Activated CD8-positive, alpha-beta T cell treated with anti-CD3 and anti-CD28 coated beads for 36 hours (primary cell): ENCODE results near the gene UHRF1. TPM values are rescaled to one million over a fixed set of nuclear protein-coding genes. Genes with fewer than 3 reads are reported as not detected.
"Not testable (repeated sequence)": the region's sequence is repeated elsewhere in the genome, so short reads cannot be mapped to it uniquely, and the experiment has no call there.

Experiments used
- ATAC-seq: fragments of 200-7000 bp; cut with Tn5 transposase; one replicate; pipeline ENCODE4 v1.10.0; 2021; ENCODE audit warnings: mild to moderate bottlenecking, moderate library complexity
- CTCF ChIA-PET: fragments of 350-600 bp; sonication (Branson Sonifier 250); formaldehyde crosslinking; loops from one replicate; lab custom pipeline; 2021; ENCODE audit warnings: antibody characterized with exemption; lab: Charles Lee
- POLR2A ChIA-PET: fragments of 350-600 bp; sonication (Branson Sonifier 250); formaldehyde crosslinking; loops from one replicate; lab custom pipeline; 2021; ENCODE audit warnings: antibody characterized with exemption; lab: Charles Lee
- DNase-seq: peaks from one replicate; pipeline ENCODE4 v3.0.0-alpha.2; 2020
- H3K27ac Mint-ChIP-seq: one replicate; pipeline ENCODE4 v1.8.0; 2021; ENCODE audit warnings: mild to moderate bottlenecking, mixed read lengths
- H3K27me3 Mint-ChIP-seq: one replicate; pipeline ENCODE4 v1.8.0; 2021; ENCODE audit warnings: mixed read lengths
- H3K36me3 Mint-ChIP-seq: one replicate; pipeline ENCODE4 v1.8.0; 2021; ENCODE audit warnings: low read depth, mixed read lengths
- H3K4me1 Mint-ChIP-seq: one replicate; pipeline ENCODE4 v1.8.0; 2021; ENCODE audit warnings: low read depth, mixed read lengths
- H3K4me3 Mint-ChIP-seq: one replicate; pipeline ENCODE4 v1.8.0; 2021; ENCODE audit warnings: mild to moderate bottlenecking, moderate library complexity, mixed read lengths
- H3K9me3 Mint-ChIP-seq: one replicate; pipeline ENCODE4 v1.8.0; 2021; ENCODE audit warnings: mixed read lengths
- intact Hi-C: fragments of 100-400 bp; cut with micrococcal nuclease; formaldehyde crosslinking; loops from one replicate; pipeline ENCODE4 v1.10.0; 2022
- total RNA-seq, 2 experiments: library from RNA; stranded (reverse); gene quantifications; one replicate each; pipeline ENCODE4 v1.2.3, GENCODE V29; 2021
- TF ChIP-seq, protein P1 (sequence below): fragments of 200-600 bp; IDR thresholded peaks from one replicate; pipeline ENCODE4 v1.8.0; 2022; ENCODE audit warnings: antibody characterized with exemption, mild to moderate bottlenecking

UHRF1 gene
- total RNA-seq, 2 experiments from 2014 or later = 173 to 175 TPM

DNA sequence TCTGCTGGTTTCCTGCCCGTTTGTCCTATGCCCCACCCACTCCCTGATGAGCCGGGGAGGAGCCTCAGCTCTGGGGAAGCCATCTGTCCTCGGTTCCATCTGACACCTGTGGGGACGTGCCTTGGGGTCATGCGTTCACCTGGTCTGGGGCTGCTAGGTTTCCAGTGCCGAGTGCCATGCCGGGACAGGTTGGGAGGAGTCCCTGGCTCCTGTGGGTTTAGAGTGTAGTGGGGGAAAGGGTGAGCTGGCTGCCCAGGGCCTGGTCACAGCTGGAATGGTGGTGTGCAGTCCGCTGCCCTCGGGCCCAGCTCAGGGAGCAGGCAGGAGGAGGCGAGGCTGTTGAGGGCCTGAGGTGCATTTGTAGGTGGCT, 62.1 kb downstream of the UHRF1 start:
- H3K36me3 Mint-ChIP-seq = peaks cover 8% of the 10 kb centered on the region
- H3K27ac Mint-ChIP-seq = peak overlapping the region; percentile 3
- peak overlapping the region; percentile 95 for H3K4me3 Mint-ChIP-seq
- intact Hi-C loops = no loop called here
- H3K4me1 Mint-ChIP-seq = peaks cover 40% of the 10 kb centered on the region
- POLR2A ChIA-PET = interaction anchor here (0.8 to 1.4 kb wide), 2 partner anchors 9 to 55 kb away, joined by 3 read pairs; no protein-coding TSS in a partner anchor
- ATAC-seq (no peak), DNase-seq (peak; percentile 68)
- CTCF ChIA-PET = interaction anchor here (1.3 to 5.6 kb wide), 4 partner anchors 59 to 159 kb away, joined by 3 to 30 read pairs (median 4); no protein-coding TSS in a partner anchor
- TF ChIP-seq, protein P1, sequence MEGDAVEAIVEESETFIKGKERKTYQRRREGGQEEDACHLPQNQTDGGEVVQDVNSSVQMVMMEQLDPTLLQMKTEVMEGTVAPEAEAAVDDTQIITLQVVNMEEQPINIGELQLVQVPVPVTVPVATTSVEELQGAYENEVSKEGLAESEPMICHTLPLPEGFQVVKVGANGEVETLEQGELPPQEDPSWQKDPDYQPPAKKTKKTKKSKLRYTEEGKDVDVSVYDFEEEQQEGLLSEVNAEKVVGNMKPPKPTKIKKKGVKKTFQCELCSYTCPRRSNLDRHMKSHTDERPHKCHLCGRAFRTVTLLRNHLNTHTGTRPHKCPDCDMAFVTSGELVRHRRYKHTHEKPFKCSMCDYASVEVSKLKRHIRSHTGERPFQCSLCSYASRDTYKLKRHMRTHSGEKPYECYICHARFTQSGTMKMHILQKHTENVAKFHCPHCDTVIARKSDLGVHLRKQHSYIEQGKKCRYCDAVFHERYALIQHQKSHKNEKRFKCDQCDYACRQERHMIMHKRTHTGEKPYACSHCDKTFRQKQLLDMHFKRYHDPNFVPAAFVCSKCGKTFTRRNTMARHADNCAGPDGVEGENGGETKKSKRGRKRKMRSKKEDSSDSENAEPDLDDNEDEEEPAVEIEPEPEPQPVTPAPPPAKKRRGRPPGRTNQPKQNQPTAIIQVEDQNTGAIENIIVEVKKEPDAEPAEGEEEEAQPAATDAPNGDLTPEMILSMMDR = no peak
- H3K27me3 Mint-ChIP-seq = no peaks in the 10 kb centered on the region
- H3K9me3 Mint-ChIP-seq = no peaks in the 10 kb centered on the region

DNA sequence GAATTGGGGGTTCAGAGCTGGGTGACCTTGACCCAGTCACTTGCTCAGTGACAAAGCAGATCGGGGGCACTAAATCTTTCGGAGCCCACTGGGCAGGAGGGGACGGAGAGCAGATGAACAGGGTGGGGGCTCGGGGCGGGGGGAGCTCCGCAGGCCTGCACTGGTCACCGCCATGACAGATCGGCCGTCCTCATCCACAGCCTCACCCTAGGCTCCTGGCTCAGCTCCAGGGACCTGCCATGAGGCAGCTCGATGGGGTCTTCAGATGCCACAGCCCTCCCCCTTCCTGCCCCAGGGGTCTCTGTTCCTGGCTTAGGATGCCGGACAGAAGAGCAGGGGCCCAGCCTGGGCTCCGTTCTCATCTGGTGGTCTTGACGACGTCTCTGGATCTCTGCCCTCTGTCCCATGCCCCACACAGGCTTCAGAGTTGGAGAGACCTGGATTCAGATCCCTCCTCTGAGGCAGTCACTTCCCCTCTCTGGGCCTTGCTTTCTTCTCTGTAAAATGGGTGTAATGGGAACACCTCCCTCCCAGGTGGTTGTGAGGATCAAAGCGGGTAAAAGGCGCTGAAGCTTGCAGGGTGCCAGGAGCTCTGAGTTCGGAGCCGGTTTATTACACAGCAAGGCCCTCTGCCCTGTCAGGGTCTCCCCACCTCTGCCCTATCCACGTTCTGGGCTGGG, 62.7 kb downstream of the UHRF1 start:
- intact Hi-C loops = no loop called here
- CTCF ChIA-PET = interaction anchor here (1.3 to 5.6 kb wide), 2 partner anchors 58 to 160 kb away, joined by 3 to 30 read pairs; no protein-coding TSS in a partner anchor
- Mint-ChIP-seq H3K27ac (no peak overlapping the region), H3K4me3 (peak overlapping the region; percentile 95), H3K36me3 (peaks cover 8% of the 10 kb centered on the region), H3K27me3 (no peaks in the 10 kb centered on the region), H3K9me3 (no peaks in the 10 kb centered on the region), H3K4me1 (peaks cover 40% of the 10 kb centered on the region)
- DNase-seq = no peak
- TF ChIP-seq, protein P1 = no peak
- no peak for ATAC-seq
- POLR2A ChIA-PET = no interaction called here

DNA sequence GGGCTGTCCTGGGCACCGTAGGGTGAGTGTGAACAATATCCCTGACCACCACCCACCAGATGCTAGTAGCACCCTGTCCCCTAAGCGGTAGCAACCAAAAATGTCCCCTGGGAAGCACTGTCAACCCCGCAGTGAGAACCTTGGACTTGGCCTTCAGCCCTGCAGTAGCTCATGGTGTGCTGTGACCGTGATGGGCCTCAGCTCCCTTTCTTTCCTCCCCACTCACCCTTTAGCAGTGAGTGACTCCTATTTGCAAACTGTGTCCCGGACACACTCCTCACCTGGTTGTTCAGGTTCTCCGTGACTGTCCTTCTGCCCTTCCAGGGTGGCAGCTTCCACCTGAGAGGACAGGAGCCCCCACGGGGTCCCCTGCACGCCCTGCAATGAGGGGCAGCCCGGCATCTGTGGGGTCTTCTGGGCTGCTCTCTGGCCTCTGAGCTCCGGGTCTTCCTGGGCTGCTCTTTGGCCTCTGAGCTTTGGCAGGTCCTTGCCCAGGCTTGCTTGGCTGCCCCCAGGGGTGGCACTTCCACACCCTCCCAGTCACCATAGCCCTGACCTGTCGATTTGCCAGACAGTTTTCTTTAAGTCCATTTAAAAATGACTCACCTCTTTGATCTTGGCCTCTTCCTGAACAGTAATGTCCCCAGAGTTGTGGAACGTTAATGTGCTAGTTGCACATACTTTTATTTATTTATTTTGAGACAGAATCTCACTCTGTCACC, 63.4 kb downstream of the UHRF1 start:
- intact Hi-C loops = no loop called here
- ATAC-seq (no peak), DNase-seq (no peak)
- peaks cover 37% of the 10 kb centered on the region for H3K4me1 Mint-ChIP-seq
- no peak overlapping the region for H3K4me3 Mint-ChIP-seq
- ChIA-PET CTCF (interaction anchor here (1.3 to 5.6 kb wide), 2 partner anchors 58 to 60 kb away, joined by 3 to 30 read pairs; no protein-coding TSS in a partner anchor), POLR2A (no interaction called here)
- H3K27me3 Mint-ChIP-seq = no peaks in the 10 kb centered on the region
- H3K9me3 Mint-ChIP-seq = no peaks in the 10 kb centered on the region
- H3K27ac Mint-ChIP-seq = no peak overlapping the region
- TF ChIP-seq, protein P1 = no peak
- peaks cover 8% of the 10 kb centered on the region for H3K36me3 Mint-ChIP-seq

DNA sequence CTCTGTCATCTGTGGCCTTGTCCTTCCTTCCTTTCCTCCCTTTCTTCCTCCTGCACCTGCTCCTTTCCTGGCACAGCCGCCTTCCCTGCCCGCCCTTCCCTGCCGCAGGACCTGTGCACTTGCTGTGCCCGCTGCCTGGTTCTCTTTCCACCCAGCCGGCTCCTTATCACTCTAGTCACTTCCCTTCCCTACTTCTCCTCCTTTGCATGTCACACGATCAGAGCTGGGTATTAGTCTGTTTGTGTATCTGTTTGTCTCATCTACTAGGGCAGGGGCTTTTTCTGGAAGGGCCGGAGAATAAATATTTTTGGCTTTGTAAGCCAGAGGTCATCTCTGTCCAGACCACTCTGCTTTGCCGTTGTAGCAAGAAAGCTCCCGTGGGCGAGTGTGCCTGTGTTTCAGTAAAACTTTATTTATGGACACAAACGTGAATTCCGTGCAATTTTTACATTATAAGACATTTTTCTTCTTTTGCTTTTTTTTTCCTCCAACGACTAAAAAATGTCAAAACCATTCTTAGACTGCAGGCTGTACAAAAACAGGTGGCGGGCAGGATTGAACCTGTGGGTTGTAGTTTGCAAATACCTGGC, 65.7 kb downstream of the UHRF1 start:
- no peak for DNase-seq
- ChIA-PET POLR2A (no interaction called here), CTCF (no interaction called here)
- Mint-ChIP-seq H3K4me3 (no peak overlapping the region), H3K27ac (no peak overlapping the region), H3K27me3 (no peaks in the 10 kb centered on the region), H3K9me3 (no peaks in the 10 kb centered on the region), H3K4me1 (peaks cover 30% of the 10 kb centered on the region), H3K36me3 (peaks cover 6% of the 10 kb centered on the region)
- ATAC-seq = no peak
- intact Hi-C loops = no loop called here
- TF ChIP-seq, protein P1 = no peak

DNA sequence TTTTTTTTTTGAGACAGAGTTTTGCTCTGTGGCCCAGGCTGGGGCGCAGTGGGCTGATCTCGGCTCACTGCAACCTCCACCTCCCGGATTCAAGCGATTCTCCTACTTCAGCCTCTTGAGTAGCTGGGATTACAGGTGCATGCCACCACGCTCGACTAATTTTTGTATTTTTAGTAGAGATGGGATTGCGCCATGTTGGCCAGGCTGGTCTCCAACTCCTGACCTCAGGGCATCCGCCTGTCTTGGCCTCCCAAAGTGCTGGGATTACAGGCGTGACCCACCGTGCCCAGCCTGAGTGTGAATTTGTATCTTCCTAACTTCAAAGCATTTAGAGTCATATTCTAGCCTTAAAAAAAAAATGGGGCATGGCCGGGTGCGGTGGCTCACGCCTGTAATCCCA, 66.3 kb downstream of the UHRF1 start:
- peaks cover 26% of the 10 kb centered on the region for H3K4me1 Mint-ChIP-seq
- H3K36me3 Mint-ChIP-seq, POLR2A ChIA-PET, H3K27me3 Mint-ChIP-seq, ATAC-seq, H3K9me3 Mint-ChIP-seq, H3K4me3 Mint-ChIP-seq, intact Hi-C loops, H3K27ac Mint-ChIP-seq, DNase-seq: not testable (repeated sequence)
- CTCF ChIA-PET = interaction anchor here (1.1 kb wide), 1 partner anchor 56 kb away, joined by 3 read pairs; no protein-coding TSS in a partner anchor
